Heart right ventricle (tissue), 16 donors: Measurements from ENCODE around the gene DRD1. TPM values are rescaled to one million over a fixed set of nuclear protein-coding genes. Genes with fewer than 3 reads are reported as not detected.
"Not testable (repeated sequence)": the region's sequence is repeated elsewhere in the genome, so short reads cannot be mapped to it uniquely, and the experiment has no call there.

Source experiments
- ATAC-seq, 8 donors: fragments of 200-7000 bp; cut with Tn5 transposase; one replicate each; pipeline ENCODE4 v1.9.1; 2020; ENCODE audit warnings: mild to moderate bottlenecking in 8 of 8, moderate library complexity in 8 of 8, moderate number of reproducible peaks in 1 of 8
- DNase-seq, 2 donors: peaks; one replicate each; pipeline ENCODE4 v3.0.0-alpha.2; 2020
- H3K27ac ChIP-seq, 10 donors: fragments of 200-600 bp; sonication (generic) in 2 of 10; one replicate each; pipeline versions ENCODE4 v1.5.0 to v1.8.0; 2020 to 2022; ENCODE audit warnings: mild to moderate bottlenecking in 3 of 10
- H3K27me3 ChIP-seq, 7 donors: fragments of 200-600 bp; one replicate each; pipeline ENCODE4 v1.8.0; 2021 to 2022; ENCODE audit warnings: mild to moderate bottlenecking in 2 of 7
- H3K36me3 ChIP-seq, 9 donors: fragments of 200-600 bp; sonication (generic) in 1 of 9; one replicate each; pipeline versions ENCODE4 v1.5.0 to v1.8.0; 2020 to 2022; ENCODE audit warnings: mild to moderate bottlenecking in 2 of 9
- H3K4me1 ChIP-seq, 9 donors: fragments of 200-600 bp; sonication (generic) in 1 of 9; one replicate each; pipeline versions ENCODE4 v1.5.0 to v1.8.0; 2020 to 2022; ENCODE audit warnings: mild to moderate bottlenecking in 4 of 9
- H3K4me3 ChIP-seq, 10 donors: fragments of 200-600 bp; sonication (generic) in 2 of 10; one replicate each; pipeline versions ENCODE4 v1.5.0 to v1.8.0; 2020 to 2022; ENCODE audit warnings: mild to moderate bottlenecking in 7 of 10, moderate library complexity in 2 of 10
- H3K9me3 ChIP-seq, 11 donors: fragments of 200-600 bp in 10 of 11; sonication (generic) in 2 of 11; one replicate each; pipeline versions ENCODE4 v1.5.0 to v1.8.0; 2013 to 2022; ENCODE audit warnings: mild to moderate bottlenecking in 2 of 11, control low read depth in 1 of 11, moderate library complexity in 1 of 11
- CTCF ChIP-seq, 9 donors: fragments of 200-600 bp; sonication (generic) in 2 of 9; IDR thresholded peaks; one replicate each; pipeline versions ENCODE4 v1.5.0 to v1.8.0; 2021 to 2022; ENCODE audit warnings: antibody characterized with exemption in 9 of 9, mild to moderate bottlenecking in 5 of 9, moderate library complexity in 1 of 9
- WGBS, 2 donors: extraction: QIAGEN DNeasy Blood & Tissue Kit; methylation state at CpG; one replicate each; pipeline ENCODE4 v1.1.7; 2013; ENCODE audit warnings: inconsistent platforms in 1 of 2; 5-methylcytosine and 5-hydroxymethylcytosine counted together
- intact Hi-C, 10 donors: fragments of 100-400 bp; cut with DNase I; formaldehyde crosslinking; loops; one replicate each; pipeline versions ENCODE4 v1.11.1 to v1.14.2; 2022
- polyA plus RNA-seq, 2 donors: library from polyadenylated mRNA; stranded (reverse); fragments of 200-250 nt; gene quantifications; one replicate each; pipeline ENCODE4 v1.2.3, GENCODE V29; 2013
- total RNA-seq, 10 donors: library from RNA; stranded (reverse); fragmentation: NEBNext Ultra II Directional in 3 of 10; extraction: Animal tissue kit (Norgen Biotek cat#: 25700) in 3 of 10; gene quantifications; one replicate each; pipeline versions ENCODE4 v1.2.1 to v1.2.4, GENCODE V29; 2021 to 2023
- donor health status: Arrhythmogenic right ventricular cardiomyopathy.
- donor health status: ischemic (EF 13 %, LVEDD 7.1; RV severe dilation, severe dysfunction).
- donor health status: healthy with polysubstance abuse.
- donor health status: DM: no; HTN: yes; CAD: no.
- donor health status: DM: no; HTN: no; CAD: no.
- donor health status: ischemic (EF 25% LVEDD 6.9; RV normal size, moderate dysfunction).
- donor health status: ischemic (EF 25% LVEDD 5.7; RV mildly dilated, moderate dysfunction).
- donor health status: healthy.
- donor health status: DM: yes; HTN: yes; CAD: no.
- donor health status: Ischemic cardiomyopathy.
- donor health status: ischemic (EF 35%, LVEDD 5.7; RV mildly dilated, moderate dysfunction).
- donor health status: nonischemic (EF 11% LVEDD 7.7; RV severe dilation, severe dysfunction).
- donor health status: DM: yes; HTN: yes; CAD: no.
- donor health status: PGD.
- donor health status: ischemic (EF 29% LVEDD 5.4; RV normal size, mild dysfunction).
- donor health status: nonischemic (EF 23%, LVEDD 6.1; RV moderate dilation, normal function).

Gene DRD1
- total and polyA plus RNA-seq, 12 donors, result 0.06 to 0.12 (median 0.09) TPM; not detected in 9

DNA sequence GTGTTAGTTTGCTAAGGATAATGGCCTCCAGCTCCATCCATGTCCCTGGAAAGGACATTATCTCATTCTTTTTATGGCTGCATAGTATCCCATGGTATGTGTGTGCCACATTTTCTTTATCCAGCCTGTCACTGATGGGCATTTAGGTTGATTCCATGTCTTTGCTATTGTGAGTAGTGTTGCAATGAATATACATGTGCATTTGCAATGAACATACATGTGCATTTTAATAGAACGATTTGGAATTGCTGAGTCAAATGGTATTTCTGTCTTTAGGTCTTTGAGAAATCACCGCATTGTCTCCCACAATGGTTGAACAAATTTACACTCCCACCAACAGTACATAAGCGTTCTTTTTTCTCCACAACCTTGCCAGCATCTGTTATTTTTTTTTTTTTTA is 37.7 kb downstream of the DRD1 start:
- Histone ChIP-seq H3K9me3 (peaks cover 0 to 18% (median 0%) of the 10 kb centered on the region in 11 donors), H3K36me3 (no peaks in the 10 kb centered on the region), H3K4me3 (no peak overlapping the region), H3K27ac (no peak overlapping the region), H3K27me3 (no peaks in the 10 kb centered on the region), H3K4me1 (no peaks in the 10 kb centered on the region)
- DNase-seq (no peak), ATAC-seq (no peak)
- no peak for TF ChIP-seq CTCF (IDR thresholded peaks at IDR 0.05)
- 77 to 85% methylated on average over 3 of the region's 3 CpGs for whole genome bisulfite sequencing, 2 donors
- intact Hi-C loops, result no loop called here

GRCh38 chr5:175397590-175398297 is 46.2 kb downstream of the DRD1 start:
- peaks cover 0 to 13% (median 5%) of the 10 kb centered on the region in 7 donors for H3K27me3 ChIP-seq
- intact Hi-C loops, result not testable (repeated sequence)

DNA sequence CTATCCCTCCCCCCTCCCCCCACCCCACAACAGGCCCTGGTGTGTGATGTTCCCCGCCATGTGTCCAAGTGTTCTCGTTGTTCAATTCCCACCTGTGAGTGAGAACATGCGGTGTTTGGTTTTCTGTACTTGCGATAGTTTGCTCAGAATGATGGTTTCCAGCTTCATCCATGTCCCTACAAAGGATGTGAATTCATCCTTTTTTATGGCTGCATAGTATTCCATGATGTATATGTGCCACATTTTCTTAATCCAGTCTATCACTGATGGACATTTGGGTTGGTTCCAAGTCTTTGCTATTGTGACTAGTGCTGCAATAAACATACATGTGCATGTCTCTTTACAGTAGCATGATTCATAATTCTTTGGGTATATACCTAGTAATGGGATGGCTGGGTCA is 48.6 kb downstream of the DRD1 start:
- intact Hi-C loops, H3K27ac ChIP-seq, ATAC-seq, H3K9me3 ChIP-seq, H3K36me3 ChIP-seq, H3K4me1 ChIP-seq, DNase-seq, H3K4me3 ChIP-seq: not testable (repeated sequence)
- peaks cover 0 to 13% (median 5%) of the 10 kb centered on the region in 7 donors for H3K27me3 ChIP-seq
- 87 to 88% methylated on average over 4 of the region's 4 CpGs for WGBS, 2 donors

More at GRCh38 chr5:175397590-175398297, 46.2 kb downstream of the DRD1 start:
- not testable (repeated sequence) for DNase-seq, H3K9me3 ChIP-seq, ATAC-seq, H3K4me3 ChIP-seq, H3K4me1 ChIP-seq, H3K36me3 ChIP-seq, H3K27ac ChIP-seq
- 45 to 57% methylated on average over 15 to 17 of the region's 28 CpGs for WGBS, 2 donors

GRCh38 chr5:175394601-175395000 is 49.4 kb downstream of the DRD1 start:
- intact Hi-C loops, result no loop called here
- Histone ChIP-seq H3K9me3 (peaks cover 0 to 9% (median 0%) of the 10 kb centered on the region in 11 donors), H3K36me3 (no peaks in the 10 kb centered on the region), H3K4me3 (no peak overlapping the region), H3K27ac (no peak overlapping the region), H3K27me3 (peaks cover 0 to 13% (median 5%) of the 10 kb centered on the region in 7 donors), H3K4me1 (no peaks in the 10 kb centered on the region)
- DNase-seq (no peak), ATAC-seq (no peak)
- 55 to 58% methylated on average over 5 of the region's 5 CpGs for WGBS, 2 donors
- TF ChIP-seq CTCF (IDR thresholded peaks at IDR 0.05), result no peak

- intact Hi-C loops, result no loop called here
- Histone ChIP-seq H3K4me3 (no peak overlapping the region), H3K36me3 (no peaks in the 10 kb centered on the region), H3K27ac (no peak overlapping the region), H3K4me1 (no peaks in the 10 kb centered on the region), H3K27me3 (peaks cover 0 to 13% (median 5%) of the 10 kb centered on the region in 7 donors), H3K9me3 (peaks cover 0 to 9% (median 0%) of the 10 kb centered on the region in 11 donors)
- WGBS, 2 donors, result 21 to 43% methylated on average over 4 of the region's 4 CpGs
- no peak for ATAC-seq
- no peak for DNase-seq
- no peak for TF ChIP-seq CTCF (IDR thresholded peaks at IDR 0.05)
Observed at GRCh38 chr5:175393897-175394296, 50.1 kb downstream of the DRD1 start.
